ENCODE results near the gene STX19. TPM values are rescaled to one million over a fixed set of nuclear protein-coding genes. Genes with fewer than 3 reads are reported as not detected.

The STX19 gene
- total RNA-seq, 6 experiments from 2014 or later = not detected

DNA sequence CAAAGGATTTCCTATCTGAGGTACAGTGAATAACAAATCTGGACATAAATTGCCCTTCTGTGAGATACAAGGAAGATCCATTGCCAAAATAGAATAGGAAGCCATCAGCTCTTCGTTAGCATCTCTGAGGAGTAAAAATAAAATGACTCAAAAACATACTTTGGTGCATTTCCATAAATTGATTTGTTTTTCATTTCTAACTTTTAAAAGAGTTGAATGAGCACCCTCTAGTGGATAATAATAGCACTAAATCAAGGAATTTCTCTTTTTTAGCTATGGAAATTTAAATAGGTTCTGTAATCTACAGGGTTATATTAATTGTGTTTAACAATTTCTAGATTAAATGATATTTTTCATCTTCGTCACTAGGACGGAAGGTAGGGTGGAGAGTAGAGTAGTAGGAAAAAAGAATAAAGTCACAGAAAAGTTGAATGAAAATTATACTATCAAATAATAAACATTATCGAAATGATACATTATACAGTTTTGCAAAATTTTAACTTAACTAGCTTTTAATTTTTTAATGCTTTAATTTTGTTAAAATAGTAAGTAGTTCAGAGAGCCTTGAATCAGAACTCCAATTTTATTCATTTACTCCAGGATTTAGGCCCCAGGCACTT, 40.9 kb upstream of the STX19 start:
- intact Hi-C loops (cut with DNase I) = loop anchor here in 1 of 2 donors (10.0 kb wide), 1 partner anchor 65 kb away; no protein-coding TSS in a partner anchor
- H3K4me1 ChIP-seq = peaks cover 0 to 4% (median under 1%) of the 10 kb centered on the region in 4 donors
- WGBS (ENCODE audit: insufficient coverage, low coverage, low lambda C conversion rate, missing lambda C conversion rate) = 29% methylated on average over 4 of the region's 4 CpGs
- no peaks in the 10 kb centered on the region for H3K27me3 ChIP-seq
- H3K4me3 ChIP-seq = no peak overlapping the region
- peak in 3 of 4 donors; percentile 49 to 55 (median 55) for ATAC-seq
- H3K9me3 ChIP-seq = no peaks in the 10 kb centered on the region
- H3K27ac ChIP-seq = no peak overlapping the region
- no peak for DNase-seq
- TF ChIP-seq, protein P1, sequence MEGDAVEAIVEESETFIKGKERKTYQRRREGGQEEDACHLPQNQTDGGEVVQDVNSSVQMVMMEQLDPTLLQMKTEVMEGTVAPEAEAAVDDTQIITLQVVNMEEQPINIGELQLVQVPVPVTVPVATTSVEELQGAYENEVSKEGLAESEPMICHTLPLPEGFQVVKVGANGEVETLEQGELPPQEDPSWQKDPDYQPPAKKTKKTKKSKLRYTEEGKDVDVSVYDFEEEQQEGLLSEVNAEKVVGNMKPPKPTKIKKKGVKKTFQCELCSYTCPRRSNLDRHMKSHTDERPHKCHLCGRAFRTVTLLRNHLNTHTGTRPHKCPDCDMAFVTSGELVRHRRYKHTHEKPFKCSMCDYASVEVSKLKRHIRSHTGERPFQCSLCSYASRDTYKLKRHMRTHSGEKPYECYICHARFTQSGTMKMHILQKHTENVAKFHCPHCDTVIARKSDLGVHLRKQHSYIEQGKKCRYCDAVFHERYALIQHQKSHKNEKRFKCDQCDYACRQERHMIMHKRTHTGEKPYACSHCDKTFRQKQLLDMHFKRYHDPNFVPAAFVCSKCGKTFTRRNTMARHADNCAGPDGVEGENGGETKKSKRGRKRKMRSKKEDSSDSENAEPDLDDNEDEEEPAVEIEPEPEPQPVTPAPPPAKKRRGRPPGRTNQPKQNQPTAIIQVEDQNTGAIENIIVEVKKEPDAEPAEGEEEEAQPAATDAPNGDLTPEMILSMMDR (IDR thresholded peaks at IDR 0.05) = peak; percentile 54 to 72 (median 66)
- no peak for TF ChIP-seq POLR2A (IDR thresholded peaks at IDR 0.05)
- H3K36me3 ChIP-seq = peaks cover 0 to 3% (median 0%) of the 10 kb centered on the region in 4 donors

DNA sequence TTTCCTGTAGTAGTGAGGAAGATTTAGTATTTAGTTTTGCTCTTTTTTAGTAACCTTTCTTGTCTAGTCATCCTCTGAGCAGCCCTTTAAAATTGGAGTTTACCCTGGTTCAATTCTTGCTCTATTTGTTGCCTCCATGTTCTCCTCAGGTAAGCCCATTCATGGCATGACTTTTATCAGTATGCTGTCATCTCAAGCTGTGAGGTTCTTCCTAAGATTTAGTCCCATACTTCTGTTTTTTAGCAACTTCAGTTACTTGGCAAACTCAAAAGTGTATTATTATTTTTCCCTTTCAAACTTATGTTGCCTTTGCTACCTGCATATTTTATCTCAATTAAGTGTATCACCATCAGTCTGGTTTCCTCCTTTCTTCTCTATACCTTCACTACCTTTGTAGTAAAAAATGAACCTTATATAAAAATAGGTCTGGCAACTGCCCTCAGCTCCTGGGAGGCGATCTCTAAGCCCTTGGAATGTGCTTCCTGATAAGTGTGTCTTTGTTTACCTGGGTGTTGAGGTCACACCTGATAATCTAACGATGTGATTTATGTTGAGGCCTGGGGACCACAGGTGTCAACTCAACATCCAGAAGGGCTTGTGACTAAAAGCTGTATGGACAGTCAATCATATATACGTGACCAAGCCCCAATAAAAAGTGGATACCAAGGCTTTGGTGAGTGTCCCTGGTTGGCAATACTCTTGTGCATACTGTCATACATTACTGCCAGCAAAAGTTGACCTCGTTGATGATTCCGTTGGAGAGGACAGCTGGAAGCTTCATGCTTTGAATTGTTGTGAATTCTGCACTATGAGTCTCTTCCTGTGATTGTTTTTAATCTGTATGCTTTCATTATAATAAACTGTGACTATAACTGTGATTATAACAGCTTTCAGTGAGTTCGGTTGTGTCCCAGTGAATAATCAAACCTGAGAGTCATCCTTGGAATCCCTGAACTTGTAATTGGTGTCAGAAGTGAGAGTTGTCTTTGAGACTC, 38.4 kb upstream of the STX19 start:
- H3K4me3 ChIP-seq = no peak overlapping the region
- H3K9me3 ChIP-seq = no peaks in the 10 kb centered on the region
- intact Hi-C loops (cut with DNase I) = loop anchor here in 1 of 2 donors (10.0 kb wide), 1 partner anchor 62 kb away; no protein-coding TSS in a partner anchor
- ATAC-seq = no peak
- TF ChIP-seq, protein P1 (IDR thresholded peaks at IDR 0.05) = no peak
- TF ChIP-seq POLR2A (IDR thresholded peaks at IDR 0.05) = no peak
- peaks cover 0 to 16% (median 3%) of the 10 kb centered on the region in 4 donors for H3K4me1 ChIP-seq
- DNase-seq = no peak
- no peaks in the 10 kb centered on the region for H3K27me3 ChIP-seq
- no peaks in the 10 kb centered on the region for H3K36me3 ChIP-seq
- WGBS (ENCODE audit: insufficient coverage, low coverage, low lambda C conversion rate, missing lambda C conversion rate) = 73% methylated on average over 5 of the region's 6 CpGs
- H3K27ac ChIP-seq = no peak overlapping the region

DNA sequence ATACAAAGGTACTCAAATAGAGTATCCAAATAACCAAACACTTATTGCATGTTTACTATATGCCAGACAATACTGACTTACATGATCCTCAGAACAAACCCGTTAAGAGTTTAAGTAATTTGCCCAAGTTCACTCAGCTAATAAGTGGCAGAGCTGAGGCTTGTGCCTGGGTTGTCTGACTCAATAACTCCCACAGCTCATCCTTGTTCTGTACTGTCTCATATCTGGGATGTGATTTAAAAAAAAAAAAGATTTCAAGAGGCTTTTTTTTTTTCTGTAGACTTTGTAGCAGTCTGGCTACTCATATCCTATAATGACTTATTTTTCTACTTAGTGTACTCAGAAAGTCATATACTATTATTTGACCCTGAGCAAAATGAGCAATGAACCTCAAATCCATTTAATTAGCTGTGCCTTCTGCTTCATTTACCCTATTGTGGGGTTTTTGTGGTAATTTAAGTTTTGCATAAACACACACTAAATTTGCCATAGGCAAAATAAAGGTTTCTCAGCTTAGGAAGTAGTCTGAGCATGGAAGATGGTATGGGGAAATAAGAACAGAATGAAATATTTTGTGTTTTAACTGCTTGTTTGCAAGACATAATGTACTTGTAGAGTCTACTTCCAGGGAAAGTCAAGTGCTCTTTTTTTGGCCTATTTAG, 37.6 kb upstream of the STX19 start:
- TF ChIP-seq, protein P1 (IDR thresholded peaks at IDR 0.05) = no peak
- 79% methylated on average over 1 of the region's 1 CpG for WGBS (ENCODE audit: insufficient coverage, low coverage, low lambda C conversion rate, missing lambda C conversion rate)
- H3K4me1 ChIP-seq = peaks cover 0 to 16% (median 3%) of the 10 kb centered on the region in 4 donors
- H3K27me3 ChIP-seq = no peaks in the 10 kb centered on the region
- H3K4me3 ChIP-seq = no peak overlapping the region
- DNase-seq = no peak
- no peak for ATAC-seq
- H3K36me3 ChIP-seq = no peaks in the 10 kb centered on the region
- H3K9me3 ChIP-seq = no peaks in the 10 kb centered on the region
- no peak overlapping the region for H3K27ac ChIP-seq
- intact Hi-C loops (cut with DNase I) = loop anchor here in 1 of 2 donors (10.0 kb wide), 1 partner anchor 61 kb away; no protein-coding TSS in a partner anchor

DNA sequence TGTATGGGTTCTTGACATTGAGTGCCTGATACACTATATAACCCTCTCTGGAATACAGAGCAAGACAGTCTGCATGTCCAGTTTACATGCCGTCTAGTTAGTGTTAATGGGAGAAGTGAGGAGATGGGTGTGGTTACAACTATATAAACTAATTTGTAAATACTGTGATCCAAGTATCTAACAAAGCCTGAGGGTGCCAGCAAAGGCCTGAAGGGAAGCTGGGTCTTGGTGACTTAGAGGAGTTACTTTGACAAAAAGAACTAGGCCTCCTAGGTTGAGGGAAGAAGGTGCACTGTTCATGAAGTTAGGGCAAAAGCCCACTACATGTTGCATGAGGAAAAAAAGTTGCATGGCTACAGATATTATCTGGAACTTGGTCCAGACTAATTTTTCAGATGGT, 36.7 kb upstream of the STX19 start:
- Histone ChIP-seq H3K4me3 (no peak overlapping the region), H3K27ac (no peak overlapping the region), H3K36me3 (no peaks in the 10 kb centered on the region), H3K27me3 (no peaks in the 10 kb centered on the region), H3K4me1 (peaks cover 0 to 16% (median 3%) of the 10 kb centered on the region in 4 donors), H3K9me3 (no peaks in the 10 kb centered on the region)
- TF ChIP-seq, protein P1 (IDR thresholded peaks at IDR 0.05) = no peak
- TF ChIP-seq POLR2A (IDR thresholded peaks at IDR 0.05) = no peak
- no peak for ATAC-seq
- intact Hi-C loops (cut with DNase I) = loop anchor here in 1 of 2 donors (10.0 kb wide), 1 partner anchor 60 kb away; no protein-coding TSS in a partner anchor
- WGBS (ENCODE audit: insufficient coverage, low coverage, low lambda C conversion rate, missing lambda C conversion rate) = 70% methylated on average over 1 of the region's 1 CpG
- DNase-seq = no peak

Data from right lobe of liver (tissue), 6 donors.